K562 (cell line): ENCODE measurements around the gene GOLPH3L. TPM values are rescaled to one million over a fixed set of nuclear protein-coding genes. Genes with fewer than 3 reads are reported as not detected.
A peak's percentile ranks its signal among the peaks of the same experiment; 100 is the strongest.

Source experiments
- ARID1B ChIP-seq: fragments of 450-650 bp; IDR thresholded peaks from 2 replicates; pipeline ENCODE4 v1.6.1; 2016; ENCODE audit warnings: antibody characterized with exemption, mild to moderate bottlenecking, inconsistent platforms
- BCLAF1 ChIP-seq, 2 experiments: fragments of 450-650 bp in 1 of 2; IDR thresholded peaks; 2 replicates each; pipeline ENCODE4 v1.6.1; 2011 to 2017; ENCODE audit warnings: low read depth in 2 of 2, antibody characterized with exemption in 1 of 2, borderline replicate concordance in 1 of 2, low read length in 1 of 2, mild to moderate bottlenecking in 1 of 2, mixed read lengths in 1 of 2; ENCODE audit not compliant: control insufficient read depth in 1 of 2
- BRD9 ChIP-seq: fragments of 450-650 bp; IDR thresholded peaks from 2 replicates; pipeline ENCODE4 v1.6.1; 2018; ENCODE audit warnings: low read depth; ENCODE audit not compliant: partially characterized antibody
- CBFA2T3 ChIP-seq: fragments of 450-650 bp; IDR thresholded peaks from 2 replicates; pipeline ENCODE4 v1.6.1; 2017
- HDAC1 ChIP-seq, 2 experiments: fragments of 450-650 bp; IDR thresholded peaks; 2 replicates each; pipeline ENCODE4 v1.6.1; 2016 to 2017; ENCODE audit warnings: inconsistent platforms in 1 of 2, mild to moderate bottlenecking in 1 of 2, moderate library complexity in 1 of 2
- MEIS2 ChIP-seq: fragments of 450-650 bp; IDR thresholded peaks from 2 replicates; pipeline ENCODE4 v1.6.1; 2014; ENCODE audit warnings: mild to moderate bottlenecking; ENCODE audit not compliant: partially characterized antibody
- MLLT1 ChIP-seq, 2 experiments: fragments of 450-650 bp; IDR thresholded peaks; 2 replicates each; pipeline ENCODE4 v1.6.1; 2016
- MYBL2 ChIP-seq, 2 experiments: fragments of 450-650 bp in 1 of 2; sonication (generic) in 1 of 2; formaldehyde crosslinking in 1 of 2; IDR thresholded peaks; 2 replicates each; pipeline versions ENCODE4 v1.6.1 to v1.8.1; 2017 to 2022; ENCODE audit warnings: borderline replicate concordance in 1 of 2, inconsistent platforms in 1 of 2, low read depth in 1 of 2, mild to moderate bottlenecking in 1 of 2, missing genetic modification reagents in 1 of 2, moderate library complexity in 1 of 2
- NCOR1 ChIP-seq: fragments of 450-650 bp; IDR thresholded peaks from 2 replicates; pipeline ENCODE4 v1.6.1; 2016; ENCODE audit warnings: mild to moderate bottlenecking, moderate library complexity
- NEUROD1 ChIP-seq: fragments of 150-350 bp; IDR thresholded peaks from 2 replicates; pipeline ENCODE4 v1.6.1; 2014; ENCODE audit warnings: borderline replicate concordance, low read length, low read depth; ENCODE audit not compliant: partially characterized antibody
- POLR2AphosphoS5 ChIP-seq: IDR thresholded peaks from 2 replicates; pipeline ENCODE4 v1.6.1; 2011; ENCODE audit warnings: mild to moderate bottlenecking, low read depth, low read length, moderate library complexity; ENCODE audit not compliant: control insufficient read depth, insufficient read depth
- RBFOX2 ChIP-seq: fragments of 200-400 bp; formaldehyde crosslinking; IDR thresholded peaks from 2 replicates; pipeline ENCODE4 v1.6.1; 2017; ENCODE audit warnings: low read depth, mild to moderate bottlenecking, low read length, moderate library complexity
- SPI1 ChIP-seq: IDR thresholded peaks from 2 replicates; pipeline ENCODE4 v1.6.1; 2011; ENCODE audit warnings: low read depth, low read length, control low read depth, borderline replicate concordance
- U2AF2 ChIP-seq: fragments of 200-400 bp; formaldehyde crosslinking; optimal IDR thresholded peaks from 2 replicates; pipeline ENCODE3; 2017; ENCODE audit warnings: low read depth, mild to moderate bottlenecking, low read length
- XRCC3 ChIP-seq: fragments of 450-650 bp; IDR thresholded peaks from 2 replicates; pipeline ENCODE4 v1.6.1; 2017; ENCODE audit warnings: mild to moderate bottlenecking, moderate library complexity
- ZBED1 ChIP-seq: IDR thresholded peaks from 2 replicates; pipeline ENCODE4 v1.6.1; 2014
- ZBTB7A ChIP-seq: IDR thresholded peaks from 2 replicates; pipeline ENCODE4 v1.6.1; 2011; ENCODE audit warnings: low read depth, mild to moderate bottlenecking, low read length, moderate library complexity, borderline replicate concordance; ENCODE audit not compliant: control insufficient read depth
- ZFX ChIP-seq: sonication (generic); formaldehyde crosslinking; IDR thresholded peaks from 2 replicates; pipeline ENCODE4 v1.8.0; 2022; ENCODE audit warnings: mild to moderate bottlenecking, missing genetic modification reagents, moderate library complexity
- ZNF592 ChIP-seq: fragments of 450-650 bp; IDR thresholded peaks from 2 replicates; pipeline ENCODE4 v1.6.1; 2017; ENCODE audit warnings: antibody characterized with exemption, mild to moderate bottlenecking
- polyA plus RNA-seq, 8 experiments: library from polyadenylated mRNA; depleted of rRNA in 4 of 8; stranded (reverse) in 5 of 8; unstranded in 3 of 8; fragments of >200 nt; fragmentation: Nextera tagmentation in 2 of 8; fragmentation: Illumina TruSeq in 1 of 8; extraction: Ambion mirVana in 2 of 8; extraction: Trizol in 1 of 8; gene quantifications; 2 replicates each; pipeline versions ENCODE4 v1.2.1 to v1.2.3, GENCODE V29; 2011 to 2014; ENCODE audit warnings: inconsistent platforms in 1 of 8, missing spikeins in 1 of 8
- total RNA-seq, 7 experiments: library from RNA; depleted of rRNA in 6 of 7; stranded (reverse); fragments of >200 nt in 6 of 7; fragmentation: Illumina TruSeq in 2 of 7; extraction: Trizol in 2 of 7; gene quantifications; 2 replicates each; pipeline versions ENCODE4 v1.2.1 to v1.2.3, GENCODE V29; 2011 to 2021; ENCODE audit warnings: low replicate concordance in 1 of 7

Gene GOLPH3L
- total and polyA plus RNA-seq, 9 of the 15 experiments (the other 6 are each of a cell fraction or from before 2014, with no cell fraction given), result 8.1 to 42.1 (median 21.6) TPM

GRCh38 chr1:150622303-150622975 is 74.5 kb downstream of the GOLPH3L start (continued):
- no peak for TF ChIP-seq BCLAF1 (IDR thresholded peaks at IDR 0.05; ENCODE audit: borderline replicate concordance in 1 of 2, control insufficient read depth in 1 of 2, low read depth in 2 of 2, low read length in 1 of 2)
- no peak for TF ChIP-seq HDAC1 (IDR thresholded peaks at IDR 0.05)
- TF ChIP-seq ZFX, result no peak
- peak; percentile 14; the same call in 1 of the 2 replicates for TF ChIP-seq POLR2AphosphoS5
- TF ChIP-seq ZBTB7A, result peak; percentile 56; the same call in 1 of the 2 replicates
- no peak for TF ChIP-seq BRD9
- TF ChIP-seq MEIS2, result peak; percentile 7
- TF ChIP-seq NCOR1, result peak; percentile 26; the same call in 1 of the 2 replicates
- no peak for TF ChIP-seq ZBED1
- TF ChIP-seq MLLT1 (IDR thresholded peaks at IDR 0.05), result no peak
- peak; percentile 56 for TF ChIP-seq CBFA2T3
- no peak for TF ChIP-seq MYBL2 (IDR thresholded peaks at IDR 0.05; ENCODE audit: low read depth)
- TF ChIP-seq MYBL2 (CRISPR knock-in tag; IDR thresholded peaks at IDR 0.05; ENCODE audit: borderline replicate concordance), result no peak
- peak; percentile 43; the same call in 1 of the 2 replicates for TF ChIP-seq RBFOX2
- peak; percentile 22; the same call in 1 of the 2 replicates for TF ChIP-seq ARID1B
- no peak for TF ChIP-seq NEUROD1
- TF ChIP-seq XRCC3, result no peak
- no peak for TF ChIP-seq U2AF2
- TF ChIP-seq ZNF592, result no peak
- peak; percentile 51; the same call in 1 of the 2 replicates for TF ChIP-seq SPI1
